HepG2 (cell line): ENCODE results near the gene CEP128.

Experiments
- BRCA1 ChIP-seq: sonication (generic); formaldehyde crosslinking; IDR thresholded peaks from 2 replicates; pipeline ENCODE4 v1.4.0; 2020; ENCODE audit warnings: missing genetic modification reagents
- CHD4 ChIP-seq: fragments of 200-600 bp; sonication (generic); IDR thresholded peaks from 2 replicates; pipeline ENCODE4 v1.7.0; 2017; ENCODE audit warnings: mild to moderate bottlenecking, low read length, borderline replicate concordance
- CREB1 ChIP-seq, 2 experiments: fragments of 450-650 bp in 1 of 2; IDR thresholded peaks; 2 replicates each; pipeline ENCODE4 v1.6.1; 2016 to 2017; ENCODE audit warnings: control low read depth in 1 of 2, mild to moderate bottlenecking in 1 of 2, missing compliant biosample characterization in 1 of 2, missing genetic modification characterization in 1 of 2
- POLR2A ChIP-seq, 2 experiments: IDR thresholded peaks; 2 replicates each; pipeline ENCODE4 v1.6.1; 2011; ENCODE audit warnings: low read depth in 2 of 2, low read length in 2 of 2, mild to moderate bottlenecking in 1 of 2, moderate library complexity in 1 of 2; ENCODE audit not compliant: insufficient read depth in 1 of 2
- POLR2AphosphoS5 ChIP-seq: IDR thresholded peaks from 2 replicates; pipeline ENCODE4 v1.6.1; 2012; ENCODE audit warnings: low read depth, low read length
- SMARCC2 ChIP-seq: fragments of 450-650 bp; IDR thresholded peaks from 2 replicates; pipeline ENCODE4 v1.6.1; 2017; ENCODE audit warnings: antibody characterized with exemption, mild to moderate bottlenecking
- ZNF10 ChIP-seq: sonication (generic); formaldehyde crosslinking; IDR thresholded peaks from 2 replicates; pipeline ENCODE4 v1.4.0; 2020; ENCODE audit warnings: mild to moderate bottlenecking, low read depth, missing genetic modification reagents, borderline replicate concordance
- ZNF12 ChIP-seq: sonication (generic); formaldehyde crosslinking; IDR thresholded peaks from 2 replicates; pipeline ENCODE4 v1.5.0; 2020; ENCODE audit warnings: missing genetic modification reagents
- ZNF253 ChIP-seq: sonication (generic); formaldehyde crosslinking; IDR thresholded peaks from 2 replicates; pipeline ENCODE4 v1.8.0; 2022; ENCODE audit warnings: mild to moderate bottlenecking, missing genetic modification reagents, borderline replicate concordance
- ZNF577 ChIP-seq: sonication (generic); formaldehyde crosslinking; IDR thresholded peaks from 2 replicates; pipeline ENCODE4 v1.4.0; 2020; ENCODE audit warnings: mild to moderate bottlenecking, low read depth, missing genetic modification reagents, borderline replicate concordance
- ZNF652 ChIP-seq: IDR thresholded peaks from 2 replicates; pipeline ENCODE4 v1.6.1; 2016; ENCODE audit warnings: low read depth, borderline replicate concordance
- TF ChIP-seq, protein P1 (sequence below), 2 experiments: IDR thresholded peaks; 2 replicates each; pipeline ENCODE4 v1.6.1; 2011 to 2012; ENCODE audit warnings: low read length in 2 of 2, borderline replicate concordance in 1 of 2, low read depth in 1 of 2, mild to moderate bottlenecking in 1 of 2, moderate library complexity in 1 of 2
- TF ChIP-seq, protein P2 (sequence below), 2 experiments: sonication (generic) in 1 of 2; formaldehyde crosslinking in 1 of 2; IDR thresholded peaks; 2 replicates each; pipeline versions ENCODE4 v1.5.1 to v1.6.1; 2011 to 2020; ENCODE audit warnings: borderline replicate concordance in 1 of 2, low read depth in 1 of 2, low read length in 1 of 2, mild to moderate bottlenecking in 1 of 2, missing genetic modification reagents in 1 of 2, moderate library complexity in 1 of 2

DNA sequence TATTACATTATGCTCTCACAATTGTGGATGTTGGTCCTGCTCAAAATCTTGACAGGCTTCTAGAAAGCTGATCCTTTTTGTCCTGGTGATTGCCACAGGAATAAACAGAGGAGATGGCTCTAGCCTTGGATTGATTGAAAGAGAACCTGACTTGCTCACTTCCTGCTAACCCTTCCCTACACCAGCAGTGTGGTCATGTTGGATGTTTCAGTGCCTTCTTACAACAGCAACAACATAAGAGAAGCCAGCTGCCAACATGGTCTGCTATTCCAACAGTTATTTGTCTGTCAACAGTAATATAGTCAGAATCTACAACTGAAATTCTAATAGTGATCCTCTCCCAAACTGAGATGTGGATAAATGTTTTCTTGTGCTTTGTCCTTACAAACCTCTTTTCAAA is 418.6 kb downstream of the CEP128 start:
- TF ChIP-seq POLR2A (IDR thresholded peaks at IDR 0.05; ENCODE audit: insufficient read depth in 1 of 2, low read depth in 2 of 2, low read length in 2 of 2) (no peak), CREB1 (IDR thresholded peaks at IDR 0.05) (no peak), CREB1 (CRISPR knock-in tag; IDR thresholded peaks at IDR 0.05) (no peak), ZNF652 (CRISPR knock-in tag) (no peak), ZNF253 (no peak), CHD4 (no peak), BRCA1 (CRISPR knock-in tag) (no peak), POLR2AphosphoS5 (no peak), ZNF10 (no peak), ZNF577 (CRISPR knock-in tag) (no peak), SMARCC2 (no peak), ZNF12 (CRISPR knock-in tag) (no peak)
- TF ChIP-seq, protein P1, sequence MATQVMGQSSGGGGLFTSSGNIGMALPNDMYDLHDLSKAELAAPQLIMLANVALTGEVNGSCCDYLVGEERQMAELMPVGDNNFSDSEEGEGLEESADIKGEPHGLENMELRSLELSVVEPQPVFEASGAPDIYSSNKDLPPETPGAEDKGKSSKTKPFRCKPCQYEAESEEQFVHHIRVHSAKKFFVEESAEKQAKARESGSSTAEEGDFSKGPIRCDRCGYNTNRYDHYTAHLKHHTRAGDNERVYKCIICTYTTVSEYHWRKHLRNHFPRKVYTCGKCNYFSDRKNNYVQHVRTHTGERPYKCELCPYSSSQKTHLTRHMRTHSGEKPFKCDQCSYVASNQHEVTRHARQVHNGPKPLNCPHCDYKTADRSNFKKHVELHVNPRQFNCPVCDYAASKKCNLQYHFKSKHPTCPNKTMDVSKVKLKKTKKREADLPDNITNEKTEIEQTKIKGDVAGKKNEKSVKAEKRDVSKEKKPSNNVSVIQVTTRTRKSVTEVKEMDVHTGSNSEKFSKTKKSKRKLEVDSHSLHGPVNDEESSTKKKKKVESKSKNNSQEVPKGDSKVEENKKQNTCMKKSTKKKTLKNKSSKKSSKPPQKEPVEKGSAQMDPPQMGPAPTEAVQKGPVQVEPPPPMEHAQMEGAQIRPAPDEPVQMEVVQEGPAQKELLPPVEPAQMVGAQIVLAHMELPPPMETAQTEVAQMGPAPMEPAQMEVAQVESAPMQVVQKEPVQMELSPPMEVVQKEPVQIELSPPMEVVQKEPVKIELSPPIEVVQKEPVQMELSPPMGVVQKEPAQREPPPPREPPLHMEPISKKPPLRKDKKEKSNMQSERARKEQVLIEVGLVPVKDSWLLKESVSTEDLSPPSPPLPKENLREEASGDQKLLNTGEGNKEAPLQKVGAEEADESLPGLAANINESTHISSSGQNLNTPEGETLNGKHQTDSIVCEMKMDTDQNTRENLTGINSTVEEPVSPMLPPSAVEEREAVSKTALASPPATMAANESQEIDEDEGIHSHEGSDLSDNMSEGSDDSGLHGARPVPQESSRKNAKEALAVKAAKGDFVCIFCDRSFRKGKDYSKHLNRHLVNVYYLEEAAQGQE (IDR thresholded peaks at IDR 0.05; ENCODE audit: borderline replicate concordance in 1 of 2, low read depth in 1 of 2, low read length in 2 of 2), result no peak
- TF ChIP-seq, protein P2, sequence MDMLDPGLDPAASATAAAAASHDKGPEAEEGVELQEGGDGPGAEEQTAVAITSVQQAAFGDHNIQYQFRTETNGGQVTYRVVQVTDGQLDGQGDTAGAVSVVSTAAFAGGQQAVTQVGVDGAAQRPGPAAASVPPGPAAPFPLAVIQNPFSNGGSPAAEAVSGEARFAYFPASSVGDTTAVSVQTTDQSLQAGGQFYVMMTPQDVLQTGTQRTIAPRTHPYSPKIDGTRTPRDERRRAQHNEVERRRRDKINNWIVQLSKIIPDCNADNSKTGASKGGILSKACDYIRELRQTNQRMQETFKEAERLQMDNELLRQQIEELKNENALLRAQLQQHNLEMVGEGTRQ (IDR thresholded peaks at IDR 0.05; ENCODE audit: low read depth, low read length), result no peak
- TF ChIP-seq, protein P2 (CRISPR knock-in tag; IDR thresholded peaks at IDR 0.05; ENCODE audit: borderline replicate concordance), result no peak
